ENCODE data around the gene CKLF.
A peak's percentile ranks its signal among the peaks of the same experiment; 100 is the strongest.

- TF ChIP-seq CTCF (conservative IDR thresholded peaks at IDR 0.05 in 1 of 2, IDR thresholded peaks at IDR 0.05 in 1 of 2; ENCODE audit: extremely low read depth in 1 of 2, insufficient read depth in 1 of 2, low read depth in 1 of 2, low read length in 2 of 2) (peak; percentile 23 to 35), EZH2 (IDR thresholded peaks at IDR 0.05; ENCODE audit: borderline replicate concordance, low read length) (no peak)
Measured at GRCh38 chr16:66580605-66581209, 28.3 kb downstream of the CKLF start.

Data from mammary epithelial cell (primary cell).